Choroid plexus epithelial cell (primary cell): ENCODE measurements around the gene PTPN2.
A peak's percentile ranks its signal among the peaks of the same experiment; 100 is the strongest.

Experiments used
- DNase-seq: peaks from one replicate; pipeline ENCODE4 v3.0.0-alpha.2; 2010; ENCODE audit warnings: low read depth
- H3K4me3 ChIP-seq: 2 replicates; pipeline ENCODE4 v1.5.1; 2011; ENCODE audit warnings: low read depth, mild to moderate bottlenecking, control low read depth, low read length, moderate library complexity
- CTCF ChIP-seq: conservative IDR thresholded peaks from 2 replicates; pipeline ENCODE4 v1.5.1; 2011; ENCODE audit warnings: low read depth, mild to moderate bottlenecking, control low read depth, inconsistent platforms, low read length, moderate library complexity

The PTPN2 gene

GRCh38 chr18:12747530-12748315 lies 136.3 kb downstream of the PTPN2 start:
- peak; percentile 9 for DNase-seq
- no peak for TF ChIP-seq CTCF
- no peak overlapping the region for H3K4me3 ChIP-seq

GRCh38 chr18:12745095-12745795 lies 138.8 kb downstream of the PTPN2 start:
- H3K4me3 ChIP-seq = no peak overlapping the region
- no peak for TF ChIP-seq CTCF
- no peak for DNase-seq

GRCh38 chr18:12744103-12744502 lies 139.9 kb downstream of the PTPN2 start:
- no peak overlapping the region for H3K4me3 ChIP-seq
- peak; percentile 85 for DNase-seq
- TF ChIP-seq CTCF = peak; percentile 67

DNA sequence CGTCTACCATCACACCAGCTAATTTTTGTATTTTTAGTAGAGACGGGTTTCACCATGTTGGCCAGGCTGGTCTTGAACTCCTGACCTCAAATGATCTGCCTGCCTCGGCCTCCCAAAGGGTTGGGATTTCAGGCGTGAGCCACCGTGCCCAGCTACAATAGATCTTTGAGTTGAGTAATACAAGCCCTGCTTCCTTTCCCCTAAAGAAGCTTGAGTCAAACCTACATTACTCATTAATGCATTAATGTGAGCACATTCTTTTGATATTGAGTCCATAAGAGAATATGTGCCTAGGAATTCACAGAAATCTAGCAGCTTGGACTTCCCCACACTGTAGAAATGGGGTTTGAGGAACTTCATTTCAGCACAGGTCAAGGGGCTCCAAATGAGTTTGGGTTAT lies 141.6 kb downstream of the PTPN2 start:
- no peak overlapping the region for H3K4me3 ChIP-seq
- no peak for TF ChIP-seq CTCF
- DNase-seq = peak; percentile 71
